Activated T-cell treated with anti-CD3 and anti-CD28 coated beads, Interleukin-2, amount 50 U/mL, for 24 hours (primary cell): ENCODE data around the gene PYGL.
"Not testable (repeated sequence)": the region's sequence is repeated elsewhere in the genome, so short reads cannot be mapped to it uniquely, and the experiment has no call there.

Experiments
- DNase-seq: peaks from one replicate; pipeline ENCODE4 v3.0.0-alpha.2; 2020
- H3K27ac Mint-ChIP-seq: 2 replicates; pipeline ENCODE4 v1.8.0; 2020; ENCODE audit warnings: mild to moderate bottlenecking, mixed read lengths
- H3K27me3 Mint-ChIP-seq: 2 replicates; pipeline ENCODE4 v1.8.0; 2020; ENCODE audit warnings: mixed read lengths
- H3K36me3 Mint-ChIP-seq: 2 replicates; pipeline ENCODE4 v1.8.0; 2020; ENCODE audit warnings: low read depth, mixed read lengths
- H3K4me1 Mint-ChIP-seq: 2 replicates; pipeline ENCODE4 v1.8.0; 2020; ENCODE audit warnings: low read depth, mixed read lengths
- H3K4me3 Mint-ChIP-seq: 2 replicates; pipeline ENCODE4 v1.8.0; 2020; ENCODE audit warnings: mild to moderate bottlenecking, moderate library complexity, mixed read lengths
- H3K9me3 Mint-ChIP-seq: 2 replicates; pipeline ENCODE4 v1.8.0; 2020; ENCODE audit warnings: mixed read lengths

The PYGL gene

DNA sequence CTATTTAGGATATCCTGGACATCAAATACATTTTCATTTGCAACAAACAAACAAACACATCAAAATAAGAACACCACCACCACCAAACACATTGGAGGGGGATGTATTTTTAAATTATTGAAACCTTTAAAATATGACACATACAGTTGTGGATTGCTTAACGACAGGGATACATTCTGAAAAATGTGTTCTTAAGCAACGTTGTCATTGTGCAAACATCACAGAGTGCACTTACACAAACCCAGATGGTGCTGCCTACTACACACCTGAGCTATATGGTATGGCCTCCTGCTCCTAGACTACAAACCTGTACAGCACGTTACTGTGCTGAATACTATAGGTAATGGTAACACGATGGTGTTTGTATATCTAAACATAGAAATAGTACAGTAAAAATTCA lies 19.4 kb downstream of the PYGL start:
- H3K9me3 Mint-ChIP-seq, result no peaks in the 10 kb centered on the region
- no peaks in the 10 kb centered on the region for H3K36me3 Mint-ChIP-seq
- H3K27me3 Mint-ChIP-seq, result peaks cover 13% of the 10 kb centered on the region
- H3K27ac Mint-ChIP-seq, result no peak overlapping the region
- no peak overlapping the region for H3K4me3 Mint-ChIP-seq
- no peak for DNase-seq
- no peaks in the 10 kb centered on the region for H3K4me1 Mint-ChIP-seq

DNA sequence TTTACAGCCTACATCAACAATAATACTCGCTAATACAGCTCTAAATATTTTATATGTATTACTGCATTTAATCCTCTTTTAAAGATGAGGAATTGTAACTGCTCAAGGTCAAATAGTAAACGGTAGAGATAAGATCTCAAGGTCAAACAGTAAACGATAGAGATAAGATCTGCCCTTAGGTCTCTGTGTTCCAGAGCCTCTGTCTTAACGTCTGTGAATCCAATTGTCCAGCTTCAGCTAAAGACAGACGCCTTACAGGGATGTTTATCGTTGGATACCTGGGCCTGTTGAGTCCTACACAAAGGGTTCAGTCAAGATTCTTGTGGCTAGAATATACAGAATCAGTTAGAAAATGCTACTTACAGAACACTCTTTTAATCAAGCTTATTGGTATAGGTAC lies 20.0 kb downstream of the PYGL start:
- Mint-ChIP-seq H3K36me3 (no peaks in the 10 kb centered on the region), H3K4me3 (no peak overlapping the region), H3K27me3 (peaks cover 9% of the 10 kb centered on the region), H3K9me3 (no peaks in the 10 kb centered on the region), H3K27ac (no peak overlapping the region), H3K4me1 (no peaks in the 10 kb centered on the region)
- no peak for DNase-seq

DNA sequence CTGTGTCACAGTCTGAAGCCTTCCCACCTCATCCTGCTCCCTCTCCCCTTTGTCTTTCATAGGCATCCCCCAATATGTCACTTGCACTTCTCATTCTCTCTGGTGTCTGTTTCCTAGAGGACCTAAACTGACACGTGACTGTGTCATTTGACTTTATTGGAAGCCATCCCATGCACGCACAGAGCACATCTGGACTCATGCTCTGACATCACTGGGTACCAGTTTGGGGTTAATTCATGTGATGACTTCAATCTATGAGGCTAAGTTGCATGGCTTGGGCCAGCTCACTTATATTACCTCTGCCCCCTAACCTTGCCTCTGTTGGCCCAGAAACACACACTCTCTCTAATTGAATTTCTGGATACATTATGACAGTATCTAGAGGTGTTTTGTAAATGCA lies 21.5 kb downstream of the PYGL start:
- no peaks in the 10 kb centered on the region for H3K36me3 Mint-ChIP-seq

DNA sequence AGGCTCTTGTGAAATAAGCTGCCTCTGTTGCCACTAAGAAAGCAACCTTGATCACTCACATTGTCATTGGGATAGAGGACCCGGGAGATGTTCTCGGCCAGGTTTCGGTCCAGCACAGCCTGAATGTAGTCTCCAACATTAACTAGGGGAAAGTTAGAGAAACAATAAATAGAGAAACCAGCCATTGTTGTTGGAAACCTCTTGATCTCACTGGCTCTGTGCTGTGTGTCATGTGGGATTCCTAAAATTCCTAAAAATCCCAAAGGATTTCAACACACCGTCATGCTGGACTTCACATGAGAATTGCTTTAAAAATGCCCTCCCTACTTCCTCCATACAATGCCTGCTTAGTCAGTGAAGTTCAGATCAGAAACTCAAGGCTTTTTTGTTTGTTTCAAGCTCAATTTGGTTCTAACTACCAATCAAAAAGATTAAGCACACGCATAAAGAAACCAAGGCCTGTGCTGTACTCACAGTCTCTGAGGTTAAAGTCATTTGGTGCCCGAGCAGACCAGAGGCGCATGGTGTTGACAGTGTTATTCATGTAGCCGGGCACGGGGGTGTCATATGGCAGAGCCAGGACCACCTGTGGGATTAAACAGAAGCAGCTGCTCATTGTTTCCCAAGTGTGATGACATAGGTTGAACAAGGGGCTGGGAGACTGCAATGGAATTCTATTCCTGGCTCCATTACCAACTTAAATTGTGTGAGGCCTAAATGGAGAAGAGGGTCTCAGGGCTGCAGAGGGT lies 23.6 kb downstream of the PYGL start:
- Mint-ChIP-seq H3K4me1 (no peaks in the 10 kb centered on the region), H3K27ac (no peak overlapping the region), H3K27me3 (peaks cover 18% of the 10 kb centered on the region), H3K4me3 (no peak overlapping the region), H3K9me3 (no peaks in the 10 kb centered on the region), H3K36me3 (no peaks in the 10 kb centered on the region)
- DNase-seq, result no peak

More for the DNA sequence above, 21.5 kb downstream of the PYGL start:
- Mint-ChIP-seq H3K27ac (no peak overlapping the region), H3K4me3 (no peak overlapping the region), H3K27me3 (peaks cover 11% of the 10 kb centered on the region), H3K4me1 (no peaks in the 10 kb centered on the region), H3K9me3 (no peaks in the 10 kb centered on the region)
- no peak for DNase-seq

DNA sequence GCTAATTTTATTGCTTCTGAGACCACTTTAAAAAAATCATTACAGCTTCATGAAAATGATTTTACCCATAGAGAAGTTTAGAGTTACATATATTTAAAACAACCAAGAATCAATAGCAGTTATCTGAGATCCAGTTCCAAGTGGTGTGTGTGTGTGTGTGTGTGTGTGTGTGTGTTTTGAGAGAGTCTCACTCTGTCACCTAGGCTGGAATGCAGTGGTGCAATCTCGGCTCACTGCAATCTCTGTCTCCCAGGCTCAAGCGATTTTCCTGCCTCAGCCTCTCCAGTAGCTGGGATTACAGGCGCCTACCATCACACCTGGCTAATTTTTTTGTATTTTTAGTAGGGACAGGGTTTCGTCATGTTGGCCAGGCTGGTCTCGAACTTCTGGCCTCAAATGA lies 24.8 kb downstream of the PYGL start:
- not testable (repeated sequence) for H3K4me1 Mint-ChIP-seq, H3K27ac Mint-ChIP-seq, H3K4me3 Mint-ChIP-seq, H3K9me3 Mint-ChIP-seq, H3K36me3 Mint-ChIP-seq, DNase-seq
- H3K27me3 Mint-ChIP-seq, result peaks cover 22% of the 10 kb centered on the region

DNA sequence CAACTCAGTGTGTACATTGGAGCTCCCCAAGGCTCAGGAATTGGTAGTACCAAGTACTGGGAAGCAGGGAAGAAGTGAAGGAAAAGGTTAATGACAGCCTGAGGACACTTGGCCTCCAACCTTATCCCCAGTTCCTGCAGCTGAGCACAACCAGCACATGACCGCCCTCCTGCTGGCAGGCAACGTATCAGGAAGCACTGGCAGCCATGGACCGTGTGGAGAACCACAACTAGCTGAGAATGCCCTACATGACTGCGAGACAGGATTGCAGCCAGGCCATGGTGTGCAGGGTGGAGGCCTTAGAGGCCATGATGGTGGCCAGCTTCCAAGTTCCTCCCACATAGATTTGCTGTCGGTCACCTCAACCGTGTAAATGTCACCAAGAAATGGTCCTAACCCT lies 26.8 kb downstream of the PYGL start:
- Mint-ChIP-seq H3K27me3 (peaks cover 19% of the 10 kb centered on the region), H3K4me1 (no peaks in the 10 kb centered on the region)

DNA sequence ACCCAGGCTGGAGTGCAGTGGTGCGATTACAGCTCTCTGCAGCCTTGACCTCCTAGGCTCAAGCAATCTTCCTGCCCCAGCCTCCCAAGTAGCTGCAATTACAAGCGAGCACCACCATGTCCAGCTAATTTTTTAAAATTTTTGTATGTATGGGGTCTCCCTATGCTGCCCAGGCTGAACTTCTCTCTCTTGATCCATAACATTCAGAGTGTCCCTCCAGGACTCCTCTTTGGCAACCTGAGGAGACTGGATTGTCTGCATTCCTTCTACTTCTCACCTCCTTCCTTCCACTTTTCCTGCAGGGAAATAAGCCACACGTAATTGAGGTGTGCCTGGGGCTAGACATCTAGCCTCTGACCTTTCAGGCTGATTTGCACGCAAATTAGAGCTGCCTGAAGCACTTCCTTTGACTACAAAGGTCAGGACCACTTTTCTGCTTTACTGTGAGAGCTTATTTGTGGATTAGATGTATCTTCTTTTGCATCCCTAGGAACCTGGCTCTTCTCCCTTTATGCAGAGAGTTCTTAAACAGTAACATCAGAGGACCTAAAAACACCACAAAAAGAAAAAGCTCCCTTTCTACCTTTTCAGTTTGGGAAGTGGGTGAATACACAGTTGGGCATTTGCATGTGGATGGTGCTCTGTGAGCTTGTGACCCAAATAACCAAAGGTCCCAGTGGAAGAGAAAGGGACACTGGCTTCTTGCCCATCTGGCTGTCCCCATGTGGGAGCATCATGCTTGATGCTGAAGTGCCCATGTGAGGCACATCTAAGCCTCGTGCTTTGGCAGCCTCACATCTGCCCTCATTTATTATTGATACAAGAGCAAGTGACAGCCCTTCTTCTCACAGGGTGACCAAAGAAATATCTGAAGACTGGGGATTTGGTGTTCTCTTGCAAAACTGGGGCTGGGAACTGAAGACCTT lies 33.5 kb downstream of the PYGL start:
- no peak for DNase-seq
- Mint-ChIP-seq H3K4me3 (no peak overlapping the region), H3K9me3 (no peaks in the 10 kb centered on the region), H3K27me3 (peaks cover 32% of the 10 kb centered on the region), H3K4me1 (no peaks in the 10 kb centered on the region), H3K36me3 (no peaks in the 10 kb centered on the region), H3K27ac (no peak overlapping the region)

More for the DNA sequence above, 26.8 kb downstream of the PYGL start:
- Mint-ChIP-seq H3K9me3 (no peaks in the 10 kb centered on the region), H3K27ac (no peak overlapping the region), H3K36me3 (no peaks in the 10 kb centered on the region), H3K4me3 (no peak overlapping the region)
- DNase-seq, result no peak

DNA sequence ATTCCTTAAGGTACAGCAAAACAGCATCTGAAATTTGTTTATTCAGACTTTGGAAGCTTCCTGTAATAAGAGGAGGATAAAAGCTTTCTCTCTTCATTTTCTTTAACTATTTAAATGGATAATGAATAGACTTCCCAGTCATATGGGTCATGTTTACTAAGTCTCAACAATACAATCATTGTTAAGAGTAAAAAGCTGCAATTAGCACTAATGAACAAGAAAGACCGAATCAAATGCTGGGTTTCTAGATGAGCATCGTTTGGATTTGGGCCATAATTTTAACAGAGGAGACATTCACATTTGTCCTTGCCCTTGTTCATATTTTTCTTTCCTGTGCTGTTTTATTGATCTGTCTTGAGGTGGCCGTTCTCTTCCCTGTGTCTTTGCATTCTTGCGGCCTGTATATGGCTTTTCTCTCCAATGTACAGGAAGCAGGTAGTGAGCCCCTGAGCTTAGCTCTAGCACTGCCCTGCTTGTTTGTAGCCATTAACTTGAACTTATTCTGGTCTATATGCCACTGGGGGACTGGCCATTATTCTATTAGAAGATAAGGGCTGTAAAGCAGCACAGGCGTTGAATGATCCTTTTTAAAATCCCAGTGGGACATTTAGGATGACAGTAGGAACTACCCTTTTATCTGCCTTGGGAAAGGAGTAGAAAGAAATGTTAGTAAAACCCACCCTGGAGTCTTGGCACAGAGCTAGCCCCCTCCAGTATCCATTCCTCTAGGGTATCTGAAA lies 37.8 kb downstream of the PYGL start:
- Mint-ChIP-seq H3K27ac (no peak overlapping the region), H3K4me1 (no peaks in the 10 kb centered on the region), H3K27me3 (peaks cover 14% of the 10 kb centered on the region), H3K9me3 (no peaks in the 10 kb centered on the region), H3K4me3 (no peak overlapping the region), H3K36me3 (no peaks in the 10 kb centered on the region)
- DNase-seq, result no peak

DNA sequence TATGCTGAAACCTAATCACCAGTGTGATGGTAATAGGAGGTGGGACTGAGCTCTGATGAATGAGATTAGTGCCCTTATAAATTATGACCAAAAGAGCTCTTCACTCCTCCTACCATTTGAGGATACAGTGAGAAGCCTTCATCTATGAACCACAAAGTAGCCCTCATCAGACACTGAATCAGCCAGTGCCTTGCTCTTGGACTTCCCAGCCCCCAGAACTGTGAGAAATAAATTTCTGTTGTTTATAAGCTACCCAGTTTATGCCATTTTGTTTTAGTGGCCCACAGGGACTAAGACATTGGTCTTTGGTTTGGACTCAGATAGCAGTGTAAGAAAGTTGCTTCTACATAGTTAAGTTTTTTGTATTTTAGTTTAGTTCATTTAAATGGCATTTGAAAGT lies 39.6 kb downstream of the PYGL start:
- Mint-ChIP-seq H3K9me3 (no peaks in the 10 kb centered on the region), H3K4me3 (no peak overlapping the region), H3K36me3 (no peaks in the 10 kb centered on the region), H3K4me1 (no peaks in the 10 kb centered on the region), H3K27me3 (peaks cover 8% of the 10 kb centered on the region), H3K27ac (no peak overlapping the region)
- DNase-seq, result no peak

DNA sequence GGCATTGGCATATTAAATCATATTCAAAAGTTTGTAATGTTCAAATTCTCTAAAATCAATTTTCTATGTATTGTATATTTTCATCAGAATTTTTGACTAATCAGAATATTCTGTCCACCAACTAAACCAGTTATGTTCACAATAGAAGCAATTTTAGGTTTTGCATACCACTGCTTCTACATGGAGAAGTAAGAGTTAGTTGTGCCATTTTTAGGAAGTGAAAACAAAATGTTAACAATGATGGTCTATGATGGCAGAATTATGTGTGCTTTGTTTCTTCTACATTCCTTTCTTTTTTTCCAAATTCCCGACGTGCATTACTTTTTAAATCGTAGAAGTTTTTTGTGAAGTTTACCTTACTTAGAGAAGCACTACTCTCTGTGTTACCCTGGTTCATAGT lies 42.9 kb downstream of the PYGL start:
- H3K27me3 Mint-ChIP-seq, result peaks cover 10% of the 10 kb centered on the region
- no peaks in the 10 kb centered on the region for H3K9me3 Mint-ChIP-seq
- no peaks in the 10 kb centered on the region for H3K4me1 Mint-ChIP-seq
- H3K36me3 Mint-ChIP-seq, result no peaks in the 10 kb centered on the region
- H3K4me3 Mint-ChIP-seq, result no peak overlapping the region
- DNase-seq, result no peak
- H3K27ac Mint-ChIP-seq, result no peak overlapping the region

DNA sequence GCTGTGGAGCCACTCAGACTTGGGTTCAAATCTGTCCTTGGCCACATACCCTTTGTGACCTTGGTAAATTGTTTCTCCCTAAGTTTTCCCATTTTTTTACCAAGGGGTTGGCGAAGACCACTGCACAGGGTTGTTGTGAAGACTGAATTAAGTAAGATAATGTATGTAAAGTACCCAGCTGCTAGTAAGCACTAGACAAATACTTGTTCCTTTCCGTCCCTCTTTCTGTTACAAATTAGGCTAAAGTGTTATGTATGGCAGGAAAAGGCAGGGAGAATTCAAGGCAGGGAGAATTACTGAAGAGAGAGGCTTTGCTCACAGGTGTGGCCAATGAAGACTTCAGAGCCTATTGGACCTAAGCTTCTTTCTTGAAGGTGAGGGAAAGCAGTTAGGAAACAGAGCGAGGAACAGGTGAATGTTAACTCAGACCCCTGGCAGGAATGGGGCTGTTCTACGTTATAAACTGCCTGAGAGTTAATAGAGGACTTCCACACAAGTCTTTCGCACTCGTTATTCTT lies 46.6 kb downstream of the PYGL start:
- DNase-seq, result no peak
- no peaks in the 10 kb centered on the region for H3K36me3 Mint-ChIP-seq
- H3K27me3 Mint-ChIP-seq, result peaks cover 18% of the 10 kb centered on the region
- H3K4me3 Mint-ChIP-seq, result no peak overlapping the region
- H3K4me1 Mint-ChIP-seq, result no peaks in the 10 kb centered on the region
- no peaks in the 10 kb centered on the region for H3K9me3 Mint-ChIP-seq
- H3K27ac Mint-ChIP-seq, result no peak overlapping the region

DNA sequence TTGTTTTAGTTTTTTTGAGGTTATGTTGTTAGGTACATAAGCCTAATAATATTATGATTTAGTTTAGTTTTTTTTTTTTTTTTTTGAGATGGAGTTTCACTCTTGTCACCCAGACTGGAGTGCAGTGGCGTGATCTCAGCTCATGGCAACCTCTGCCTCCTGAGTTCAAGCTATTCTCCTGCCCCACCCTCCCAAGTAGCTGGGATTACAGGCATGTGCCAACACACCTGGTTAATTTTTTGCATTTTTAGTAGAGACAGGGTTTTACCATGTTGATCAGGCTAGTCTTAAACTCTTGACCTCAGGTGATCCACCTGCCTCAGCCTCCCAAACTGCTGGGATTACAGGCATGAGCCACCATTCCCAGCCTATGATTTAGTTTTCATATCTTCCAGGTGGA lies 47.3 kb downstream of the PYGL start:
- not testable (repeated sequence) for H3K9me3 Mint-ChIP-seq, H3K4me3 Mint-ChIP-seq, H3K4me1 Mint-ChIP-seq, DNase-seq, H3K36me3 Mint-ChIP-seq, H3K27ac Mint-ChIP-seq
- H3K27me3 Mint-ChIP-seq, result peaks cover 18% of the 10 kb centered on the region

DNA sequence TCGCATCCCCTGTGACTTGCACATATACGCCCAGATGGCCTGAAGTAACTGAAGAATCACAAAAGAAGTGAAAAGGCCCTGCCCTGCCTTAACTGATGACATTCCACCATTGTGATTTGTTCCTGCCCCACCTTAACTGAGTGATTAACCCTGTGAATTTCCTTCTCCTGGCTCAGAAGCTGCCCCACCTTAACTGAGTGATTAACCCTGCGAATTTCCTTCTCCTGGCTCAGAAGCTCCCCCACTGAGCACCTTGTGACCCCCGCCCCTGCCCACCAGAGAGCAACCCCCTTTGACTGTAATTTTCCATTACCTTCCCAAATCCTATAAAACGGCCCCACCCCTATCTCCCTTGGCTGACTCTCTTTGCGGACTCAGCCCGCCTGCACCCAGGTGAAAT lies 47.9 kb downstream of the PYGL start:
- H3K9me3 Mint-ChIP-seq, H3K36me3 Mint-ChIP-seq, DNase-seq, H3K4me1 Mint-ChIP-seq, H3K4me3 Mint-ChIP-seq, H3K27ac Mint-ChIP-seq: not testable (repeated sequence)
- peaks cover 18% of the 10 kb centered on the region for H3K27me3 Mint-ChIP-seq

DNA sequence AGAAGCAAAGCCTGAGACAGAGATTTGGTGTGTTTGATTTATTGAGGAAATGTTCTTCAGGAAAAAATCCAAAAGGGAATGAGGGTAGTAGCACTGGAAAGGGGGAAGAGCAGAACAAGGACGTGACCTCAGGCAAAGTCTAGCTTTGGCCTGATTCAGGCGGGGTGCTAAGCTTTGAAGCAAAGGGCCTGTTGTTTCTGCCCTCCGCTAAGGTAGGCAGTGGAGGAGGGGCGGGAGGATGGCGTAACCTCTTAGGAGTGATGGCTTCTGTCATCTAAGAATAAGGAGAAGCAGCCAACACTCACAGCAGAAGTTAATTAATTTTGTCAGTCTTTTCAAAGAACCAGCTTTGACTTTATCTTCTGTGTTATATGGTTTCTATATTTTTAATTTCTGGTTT lies 52.0 kb downstream of the PYGL start:
- DNase-seq, result no peak
- Mint-ChIP-seq H3K4me1 (no peaks in the 10 kb centered on the region), H3K27me3 (peaks cover 8% of the 10 kb centered on the region), H3K4me3 (no peak overlapping the region), H3K9me3 (no peaks in the 10 kb centered on the region), H3K27ac (no peak overlapping the region), H3K36me3 (no peaks in the 10 kb centered on the region)
